HCT116 (cell line): ENCODE data around the gene RAP1GAP2.

Experiments
- ATF3 ChIP-seq: IDR thresholded peaks from 2 replicates; pipeline ENCODE4 v1.6.1; 2012
- CTCF ChIP-seq, 3 experiments: fragments of 200-600 bp in 1 of 3; sonication (generic) in 1 of 3; IDR thresholded peaks in 2 of 3; conservative IDR thresholded peaks in 1 of 3; 2 replicates each; pipeline ENCODE4 v1.5.1; 2012 to 2017; ENCODE audit warnings: low read depth in 2 of 3, low read length in 2 of 3, antibody characterized with exemption in 1 of 3, borderline replicate concordance in 1 of 3, control low read depth in 1 of 3, mild to moderate bottlenecking in 1 of 3, mixed read lengths in 1 of 3, mixed run types in 1 of 3, moderate library complexity in 1 of 3; ENCODE audit not compliant: insufficient read depth in 1 of 3
- EGR1 ChIP-seq: IDR thresholded peaks from 2 replicates; pipeline ENCODE4 v1.6.1; 2012; ENCODE audit warnings: low read depth
- ELF1 ChIP-seq: IDR thresholded peaks from 2 replicates; pipeline ENCODE4 v1.6.1; 2012; ENCODE audit warnings: low read depth, borderline replicate concordance
- MAX ChIP-seq: IDR thresholded peaks from 2 replicates; pipeline ENCODE4 v1.6.1; 2012
- POLR2A ChIP-seq: IDR thresholded peaks from 2 replicates; pipeline ENCODE4 v1.7.0; 2011; ENCODE audit warnings: borderline replicate concordance; ENCODE audit not compliant: insufficient read depth, insufficient read length; ENCODE audit errors: extremely low read depth
- POLR2AphosphoS5 ChIP-seq: IDR thresholded peaks from 2 replicates; pipeline ENCODE4 v1.6.1; 2011; ENCODE audit warnings: mild to moderate bottlenecking, low read depth, low read length, moderate library complexity
- REST ChIP-seq: IDR thresholded peaks from 2 replicates; pipeline ENCODE4 v1.6.1; 2012; ENCODE audit warnings: low read depth
- SIN3A ChIP-seq: IDR thresholded peaks from 2 replicates; pipeline ENCODE4 v1.6.1; 2012; ENCODE audit warnings: low read depth

GRCh38 chr17:2869604-2870003 lies 73.4 kb downstream of the RAP1GAP2 start:
- TF ChIP-seq CTCF (IDR thresholded peaks at IDR 0.05 in 2 of 3, conservative IDR thresholded peaks at IDR 0.05 in 1 of 3; ENCODE audit: borderline replicate concordance in 1 of 3, insufficient read depth in 1 of 3, low read depth in 2 of 3, low read length in 2 of 3) (no peak), MAX (no peak), POLR2A (no peak), POLR2AphosphoS5 (no peak), REST (no peak), ELF1 (no peak), ATF3 (no peak), SIN3A (no peak), EGR1 (no peak)
